Right lung (tissue), 5 donors: ENCODE measurements around the gene IQGAP3. TPM values are rescaled to one million over a fixed set of nuclear protein-coding genes. Genes with fewer than 3 reads are reported as not detected.
"Not testable (repeated sequence)": the region's sequence is repeated elsewhere in the genome, so short reads cannot be mapped to it uniquely, and the experiment has no call there.

Experiments used
- DNase-seq, 2 donors: peaks; one replicate each; pipeline ENCODE4 v3.0.0-alpha.2; 2013
- polyA plus RNA-seq, 5 donors: library from polyadenylated mRNA; unstranded; fragments of 120-200 nt; gene quantifications; one replicate each; pipeline versions ENCODE4 v1.2.1 to v1.2.3, GENCODE V29; 2013; ENCODE audit warnings: inconsistent platforms in 1 of 5, low replicate concordance in 1 of 5; ENCODE audit not compliant: insufficient read length in 5 of 5, insufficient read depth in 1 of 5

IQGAP3 gene
- polyA plus RNA-seq, 5 donors: 9.7 to 26.3 (median 16.4) TPM

- DNase-seq: no peak
These were observed 21.3 kb upstream of the IQGAP3 start for GRCh38 chr1:156593661-156593989.

- no peak for DNase-seq
These were observed 20.7 kb upstream of the IQGAP3 start for GRCh38 chr1:156592910-156593660.

GRCh38 chr1:156592158-156592909 lies 20.0 kb upstream of the IQGAP3 start:
- DNase-seq: no peak

GRCh38 chr1:156591432-156592157 lies 19.2 kb upstream of the IQGAP3 start, which contains the start of gene NAXE:
NAXE (plus strand) TSS chr1:156591776; CDS start chr1:156591805, 29 bp downstream.
- DNase-seq: peak; percentile 53 to 69

GRCh38 chr1:156591181-156591431 lies 18.7 kb upstream of the IQGAP3 start:
- no peak for DNase-seq

- no peak for DNase-seq
These were observed 18.2 kb upstream of the IQGAP3 start for GRCh38 chr1:156590326-156591180.

- no peak for DNase-seq
These were observed 17.2 kb upstream of the IQGAP3 start for GRCh38 chr1:156589546-156589945.

- DNase-seq: not testable (repeated sequence)
These were observed 15.6 kb upstream of the IQGAP3 start for GRCh38 chr1:156587927-156588326.

GRCh38 chr1:156586892-156587477 lies 14.6 kb upstream of the IQGAP3 start:
- DNase-seq: no peak

GRCh38 chr1:156586323-156586722 lies 14.0 kb upstream of the IQGAP3 start:
- DNase-seq: no peak

GRCh38 chr1:156584813-156585212 lies 12.4 kb upstream of the IQGAP3 start:
- DNase-seq: no peak

GRCh38 chr1:156583821-156584622 lies 11.7 kb upstream of the IQGAP3 start:
- DNase-seq: peak; percentile 44 to 70

GRCh38 chr1:156582388-156583017 lies 10.1 kb upstream of the IQGAP3 start:
- no peak for DNase-seq

GRCh38 chr1:156581661-156582387 lies 9.5 kb upstream of the IQGAP3 start:
- no peak for DNase-seq

- no peak for DNase-seq
These were observed 7.1 kb upstream of the IQGAP3 start, which contains the start of gene TTC24 for GRCh38 chr1:156579472-156579871. TTC24 (plus strand) TSS chr1:156579723; CDS start chr1:156581365, 1,642 bp downstream.

- DNase-seq: no peak
These were observed 5.7 kb upstream of the IQGAP3 start for GRCh38 chr1:156578055-156578454.

GRCh38 chr1:156577550-156577949 lies 5.2 kb upstream of the IQGAP3 start:
- DNase-seq: no peak

- no peak for DNase-seq
These were observed 1.8 kb upstream of the IQGAP3 start for GRCh38 chr1:156574039-156574633.

GRCh38 chr1:156572663-156573018 lies 276 bp upstream of the IQGAP3 start:
- DNase-seq: no peak
